GM19035 (cell line): ENCODE data around the gene CAPRIN2.

Experiments used
- ATAC-seq: cut with Tn5 transposase; IDR thresholded peaks from one replicate; pipeline ENCODE4 v1.9.1; 2021; ENCODE audit not compliant: unreplicated experiment

CAPRIN2 gene

GRCh38 chr12:30700216-30700900, 54.4 kb downstream of the CAPRIN2 start:
- ATAC-seq, result no peak

- no peak for ATAC-seq
Measured at GRCh38 chr12:30698346-30698745, 56.4 kb downstream of the CAPRIN2 start.

DNA sequence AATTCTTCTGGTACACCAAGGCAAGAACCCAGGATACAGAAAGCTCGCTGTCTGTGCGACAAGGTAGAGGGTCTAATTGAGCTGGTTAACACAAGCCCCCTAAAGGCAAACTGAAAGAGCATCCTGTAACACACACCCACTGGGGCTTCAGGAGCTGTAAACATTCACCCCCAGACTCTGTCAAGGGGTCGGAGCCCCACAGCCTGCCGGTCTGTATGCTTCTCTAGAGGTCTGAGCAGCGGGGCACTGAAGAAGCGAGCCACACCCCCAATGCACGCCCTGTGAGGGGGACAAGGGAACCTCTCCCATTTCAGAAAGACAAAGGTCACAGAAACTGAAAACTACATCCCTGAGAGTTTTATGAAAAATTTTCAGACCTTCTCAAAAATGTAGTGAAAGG, 57.8 kb downstream of the CAPRIN2 start:
- ATAC-seq, result no peak

GRCh38 chr12:30696486-30696885, 58.3 kb downstream of the CAPRIN2 start:
- ATAC-seq, result no peak

- peak; percentile 40 for ATAC-seq
Measured at GRCh38 chr12:30696103-30696408, 58.7 kb downstream of the CAPRIN2 start.

- peak; percentile 82 for ATAC-seq
Measured at GRCh38 chr12:30695199-30696102, 59.3 kb downstream of the CAPRIN2 start, which contains the start of gene IPO8. IPO8 (minus strand) TSS chr12:30695869; CDS start chr12:30695647, 222 bp downstream.

DNA sequence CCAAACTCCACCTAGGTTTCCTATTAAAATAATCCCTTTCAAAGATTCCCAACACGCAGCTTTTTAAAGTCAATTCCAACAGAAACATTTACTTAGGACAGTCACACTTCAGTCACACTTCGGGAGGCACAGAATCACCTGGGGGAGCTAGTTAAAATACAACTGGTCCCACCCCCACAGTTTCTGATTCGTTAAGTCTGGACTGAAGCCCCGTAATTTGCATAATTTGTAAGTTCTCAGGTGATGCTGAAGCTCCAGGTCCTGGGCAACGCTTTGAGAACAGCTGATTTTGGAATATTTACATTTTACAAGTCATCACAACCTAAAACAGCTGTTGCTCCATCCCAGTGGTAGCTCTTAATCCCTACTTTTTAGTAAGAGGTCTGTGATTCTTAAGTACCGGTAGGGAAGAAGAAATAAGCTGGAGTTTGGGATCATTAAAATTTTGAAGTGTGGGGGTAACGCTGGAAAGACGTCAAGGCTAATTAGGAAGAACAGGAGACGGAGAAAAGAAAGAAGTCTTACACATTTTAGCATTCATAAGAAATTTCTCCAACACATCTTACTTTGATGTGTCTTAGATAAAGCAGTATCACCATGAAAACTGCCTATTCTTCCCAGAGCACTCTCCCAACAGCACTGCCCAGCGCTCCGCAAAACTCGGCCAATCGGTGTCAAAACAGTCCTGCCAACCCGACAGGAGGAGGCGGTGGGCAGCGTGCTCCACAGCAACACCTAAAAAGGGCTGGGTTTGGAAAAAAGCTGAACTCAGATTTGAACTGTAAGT, 60.1 kb downstream of the CAPRIN2 start:
- ATAC-seq, result peak; percentile 32

GRCh38 chr12:30692470-30692869, 62.3 kb downstream of the CAPRIN2 start:
- no peak for ATAC-seq

- no peak for ATAC-seq
Measured at GRCh38 chr12:30691122-30691879, 63.5 kb downstream of the CAPRIN2 start.

- no peak for ATAC-seq
Measured at GRCh38 chr12:30687265-30687986, 67.3 kb downstream of the CAPRIN2 start.

GRCh38 chr12:30679241-30679640, 75.5 kb downstream of the CAPRIN2 start:
- ATAC-seq, result no peak

DNA sequence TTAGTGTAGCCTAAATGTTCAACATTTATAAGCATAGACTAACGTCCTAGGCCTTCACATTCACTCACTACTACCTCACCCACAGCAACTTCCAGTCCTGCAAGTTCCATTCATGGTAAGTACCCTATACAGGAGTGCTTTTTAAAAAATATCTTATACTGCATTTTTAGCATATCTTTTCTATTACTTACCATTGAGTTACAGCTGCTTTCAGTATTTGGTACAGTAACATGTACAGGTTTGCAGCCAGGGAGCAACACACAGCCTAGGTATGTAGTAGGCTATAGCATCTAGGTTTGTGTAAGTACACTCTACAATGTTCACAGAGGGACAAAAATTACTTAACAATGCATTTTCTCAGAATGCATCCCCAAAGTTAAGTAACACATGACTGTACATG, 76.5 kb downstream of the CAPRIN2 start:
- ATAC-seq, result no peak

DNA sequence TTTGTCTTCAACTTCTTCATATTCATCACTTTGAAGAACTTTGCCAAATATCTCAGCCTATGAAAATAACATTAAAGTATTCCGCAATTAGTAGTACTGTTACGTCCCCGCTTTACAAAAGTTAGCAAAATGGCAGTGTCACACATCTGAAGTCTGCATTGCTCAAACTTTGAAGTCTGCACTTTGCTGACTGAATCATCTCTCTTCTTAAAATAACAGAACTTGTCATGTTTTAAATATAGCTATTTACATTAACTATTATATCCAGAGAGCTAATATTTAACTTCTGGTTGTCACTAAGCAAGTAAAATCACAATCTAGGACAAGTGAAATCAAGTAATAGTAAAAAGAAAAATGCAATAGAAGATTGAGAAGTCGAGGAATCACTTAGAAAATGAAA, 93.5 kb downstream of the CAPRIN2 start:
- no peak for ATAC-seq
